Body of pancreas (tissue), 4 donors: Measurements from ENCODE around the gene MRPL51. TPM values are rescaled to one million over a fixed set of nuclear protein-coding genes. Genes with fewer than 3 reads are reported as not detected.
"Not testable (repeated sequence)": the region's sequence is repeated elsewhere in the genome, so short reads cannot be mapped to it uniquely, and the experiment has no call there.

ENCODE experiments used
- ATAC-seq: fragments of 150-250 bp; one replicate; pipeline ENCODE4 v1.9.1; 2016
- DNase-seq, 4 donors: peaks; one replicate each; pipeline ENCODE4 v3.0.0-alpha.2; 2019
- H3K27ac ChIP-seq, 4 donors: fragments of 200-600 bp; sonication (generic); 1 replicate in 3 of 4; 2 replicates in 1 of 4; pipeline versions ENCODE4 v1.5.1 to v1.6.1; 2016 to 2019; ENCODE audit warnings: mild to moderate bottlenecking in 1 of 4, mixed read lengths in 1 of 4, moderate library complexity in 1 of 4
- H3K27me3 ChIP-seq, 2 donors: fragments of 200-600 bp; sonication (generic); one replicate each; pipeline ENCODE4 v1.6.0; 2016; ENCODE audit warnings: mild to moderate bottlenecking in 1 of 2
- H3K36me3 ChIP-seq, 2 donors: fragments of 200-600 bp; sonication (generic); replicated peaks in 1 of 2; 2 replicates each; pipeline ENCODE4 v1.5.1; 2016; ENCODE audit warnings: low read depth in 2 of 2; ENCODE audit not compliant: insufficient read depth in 1 of 2
- H3K4me1 ChIP-seq: fragments of 200-600 bp; sonication (generic); one replicate; pipeline ENCODE4 v1.6.0; 2016
- H3K4me3 ChIP-seq, 2 donors: fragments of 200-600 bp; sonication (generic); 1 replicate in 1 of 2; 2 replicates in 1 of 2; pipeline ENCODE4 v1.5.1; 2016 to 2019
- H3K9me3 ChIP-seq, 3 donors: fragments of 200-600 bp; sonication (generic); 1 replicate in 2 of 3; 2 replicates in 1 of 3; pipeline ENCODE4 v1.5.1; 2016
- POLR2A ChIP-seq, 3 donors: fragments of 450-650 bp; IDR thresholded peaks; one replicate each; pipeline ENCODE4 v1.6.1; 2016; ENCODE audit warnings: antibody characterized with exemption in 3 of 3, mild to moderate bottlenecking in 2 of 3
- WGBS, 2 donors: methylation state at CpG; one replicate each; pipeline ENCODE4 v1.1.5; 2017; 5-methylcytosine and 5-hydroxymethylcytosine counted together
- intact Hi-C: fragments of 100-400 bp; cut with DNase I; formaldehyde crosslinking; loops from one replicate; pipeline ENCODE4 v1.15.1; 2023
- total RNA-seq, 2 donors: library from RNA; depleted of rRNA; stranded (reverse); fragments of >200 nt; gene quantifications; one replicate each; pipeline ENCODE4 v1.1.0, GENCODE V29; 2016
- TF ChIP-seq, protein P1 (sequence below), 7 experiments: fragments of 450-650 bp in 4 of 7; fragments of 200-600 bp in 3 of 7; sonication (generic) in 3 of 7; IDR thresholded peaks; one replicate each; pipeline ENCODE4 v1.5.1; 2016 to 2019; ENCODE audit warnings: antibody characterized with exemption in 7 of 7

Gene MRPL51
- total RNA-seq, 2 donors from 2014 or later: 23.6 to 25.1 TPM

- peak overlapping the region; percentile 79 to 94 (median 84) for H3K27ac ChIP-seq
- no peaks in the 10 kb centered on the region for H3K36me3 ChIP-seq
- no peak for TF ChIP-seq POLR2A (IDR thresholded peaks at IDR 0.05)
- TF ChIP-seq, protein P1, sequence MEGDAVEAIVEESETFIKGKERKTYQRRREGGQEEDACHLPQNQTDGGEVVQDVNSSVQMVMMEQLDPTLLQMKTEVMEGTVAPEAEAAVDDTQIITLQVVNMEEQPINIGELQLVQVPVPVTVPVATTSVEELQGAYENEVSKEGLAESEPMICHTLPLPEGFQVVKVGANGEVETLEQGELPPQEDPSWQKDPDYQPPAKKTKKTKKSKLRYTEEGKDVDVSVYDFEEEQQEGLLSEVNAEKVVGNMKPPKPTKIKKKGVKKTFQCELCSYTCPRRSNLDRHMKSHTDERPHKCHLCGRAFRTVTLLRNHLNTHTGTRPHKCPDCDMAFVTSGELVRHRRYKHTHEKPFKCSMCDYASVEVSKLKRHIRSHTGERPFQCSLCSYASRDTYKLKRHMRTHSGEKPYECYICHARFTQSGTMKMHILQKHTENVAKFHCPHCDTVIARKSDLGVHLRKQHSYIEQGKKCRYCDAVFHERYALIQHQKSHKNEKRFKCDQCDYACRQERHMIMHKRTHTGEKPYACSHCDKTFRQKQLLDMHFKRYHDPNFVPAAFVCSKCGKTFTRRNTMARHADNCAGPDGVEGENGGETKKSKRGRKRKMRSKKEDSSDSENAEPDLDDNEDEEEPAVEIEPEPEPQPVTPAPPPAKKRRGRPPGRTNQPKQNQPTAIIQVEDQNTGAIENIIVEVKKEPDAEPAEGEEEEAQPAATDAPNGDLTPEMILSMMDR (IDR thresholded peaks at IDR 0.05): no peak
- intact Hi-C loops: no loop called here
- H3K9me3 ChIP-seq: no peaks in the 10 kb centered on the region
- peaks cover 29% of the 10 kb centered on the region for H3K4me1 ChIP-seq
- peak overlapping the region; percentile 56 to 59 for H3K4me3 ChIP-seq
- H3K27me3 ChIP-seq: no peaks in the 10 kb centered on the region
- WGBS, 2 donors: 21 to 29% methylated on average over 9 to 16 of the region's 16 CpGs
- DNase-seq (no peak), ATAC-seq (no peak)
These were observed 23.3 kb downstream of the MRPL51 start for GRCh38 chr12:6469609-6470374.

- H3K4me3 ChIP-seq: no peak overlapping the region
- TF ChIP-seq, protein P1 (IDR thresholded peaks at IDR 0.05): no peak
- TF ChIP-seq POLR2A (IDR thresholded peaks at IDR 0.05): no peak
- intact Hi-C loops: no loop called here
- peaks cover 29% of the 10 kb centered on the region for H3K4me1 ChIP-seq
- H3K27me3 ChIP-seq: no peaks in the 10 kb centered on the region
- no peaks in the 10 kb centered on the region for H3K9me3 ChIP-seq
- DNase-seq (no peak), ATAC-seq (no peak)
- H3K27ac ChIP-seq: no peak overlapping the region
- WGBS, 2 donors: 60 to 72% methylated on average over 6 of the region's 6 CpGs
- H3K36me3 ChIP-seq: no peaks in the 10 kb centered on the region
These were observed 24.0 kb downstream of the MRPL51 start for GRCh38 chr12:6469092-6469491.

DNA sequence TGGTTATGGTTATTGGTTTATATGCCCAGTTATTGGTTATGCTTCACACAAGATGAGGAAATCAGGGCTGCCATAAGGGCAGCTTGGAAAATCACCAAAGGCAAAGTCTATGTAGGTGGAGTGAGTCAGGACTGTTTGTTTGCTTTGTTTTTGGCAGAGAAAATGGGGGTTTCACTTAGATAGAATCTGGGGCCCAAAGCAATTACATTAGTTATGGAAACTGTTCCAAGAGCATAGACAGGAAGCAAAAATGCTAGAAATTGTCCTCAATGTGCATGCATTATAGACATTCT is 24.8 kb downstream of the MRPL51 start:
- ATAC-seq (no peak), DNase-seq (no peak)
- TF ChIP-seq POLR2A (IDR thresholded peaks at IDR 0.05): no peak
- TF ChIP-seq, protein P1 (IDR thresholded peaks at IDR 0.05): no peak
- intact Hi-C loops: no loop called here
- Histone ChIP-seq H3K4me1 (peaks cover 29% of the 10 kb centered on the region), H3K9me3 (no peaks in the 10 kb centered on the region), H3K4me3 (no peak overlapping the region), H3K27ac (no peak overlapping the region), H3K36me3 (no peaks in the 10 kb centered on the region), H3K27me3 (no peaks in the 10 kb centered on the region)

DNA sequence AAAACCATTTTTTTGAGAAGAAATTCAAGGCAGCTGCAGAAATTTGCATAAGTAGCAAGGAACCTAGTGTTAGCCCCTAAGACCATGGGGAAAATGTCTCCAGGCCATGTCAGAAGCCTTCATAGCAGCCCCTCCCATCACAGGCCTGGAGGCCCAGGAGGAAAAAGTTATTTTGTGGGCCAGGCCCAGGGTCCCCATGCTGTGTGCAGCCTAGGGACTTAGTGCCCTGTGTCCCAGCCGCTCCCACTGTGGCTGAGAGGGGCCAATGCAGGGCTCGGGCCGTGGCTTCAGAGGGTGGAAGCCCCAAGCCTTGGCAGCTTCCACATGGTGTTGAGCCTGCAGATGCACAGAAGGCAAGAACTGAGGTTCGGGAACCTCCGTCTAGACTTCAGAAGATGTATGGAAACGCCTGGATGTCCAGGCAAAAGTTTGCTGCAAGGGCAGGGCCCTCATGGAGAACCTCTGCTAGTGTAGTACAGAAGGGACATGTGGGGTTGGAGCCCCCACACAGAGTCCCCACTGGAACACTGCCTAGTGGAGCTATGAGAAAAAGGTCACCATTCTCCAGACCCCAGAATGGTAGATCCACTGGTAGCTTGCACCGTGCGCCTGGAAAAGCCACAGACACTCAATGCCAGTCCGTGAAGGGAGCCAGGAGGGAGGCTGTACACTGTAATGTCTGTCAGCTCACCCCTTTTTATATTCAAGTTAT is 25.3 kb downstream of the MRPL51 start:
- H3K27me3 ChIP-seq, H3K36me3 ChIP-seq, H3K27ac ChIP-seq, H3K9me3 ChIP-seq, intact Hi-C loops, ATAC-seq, DNase-seq, H3K4me3 ChIP-seq: not testable (repeated sequence)
- 92 to 94% methylated on average over 9 of the region's 9 CpGs for WGBS, 2 donors
- peaks cover 29% of the 10 kb centered on the region for H3K4me1 ChIP-seq

- not testable (repeated sequence) for H3K27ac ChIP-seq, H3K27me3 ChIP-seq
- peaks cover 29% of the 10 kb centered on the region for H3K4me1 ChIP-seq
These were observed 26.3 kb downstream of the MRPL51 start for GRCh38 chr12:6466751-6467150.

More at GRCh38 chr12:6466751-6467150, 26.3 kb downstream of the MRPL51 start:
- intact Hi-C loops, H3K36me3 ChIP-seq, ATAC-seq, DNase-seq, H3K4me3 ChIP-seq, H3K9me3 ChIP-seq: not testable (repeated sequence)
- 74 to 93% methylated on average over 4 of the region's 4 CpGs for WGBS, 2 donors
